ENCODE results near the gene NFS1.

Gene NFS1

GRCh38 chr20:35731862-35732643, 32.9 kb upstream of the NFS1 start:
- Histone ChIP-seq H2AFZ (ENCODE audit: low read depth) (no peak overlapping the region), H3K27me3 (ENCODE audit: insufficient read depth, low read depth) (no peaks in the 10 kb centered on the region; the same call in 1 of the 2 replicates), H3K4me1 (ENCODE audit: low read depth, poor library complexity, severe bottlenecking) (peaks cover 64% of the 10 kb centered on the region), H3K36me3 (ENCODE audit: insufficient read depth) (peaks cover 86% of the 10 kb centered on the region), H3K79me2 (ENCODE audit: insufficient read depth, low read depth) (peaks cover 99% of the 10 kb centered on the region), H3K4me3 (IDR thresholded peaks at IDR 0.05; ENCODE audit: insufficient read depth, low read depth, low read length) (no peak overlapping the region), H3K9ac (no peak overlapping the region), H4K20me1 (ENCODE audit: insufficient read depth) (peaks cover 75% of the 10 kb centered on the region), H3K27ac (no peak overlapping the region), H3K4me2 (no peak overlapping the region)
- TF ChIP-seq, protein P1, sequence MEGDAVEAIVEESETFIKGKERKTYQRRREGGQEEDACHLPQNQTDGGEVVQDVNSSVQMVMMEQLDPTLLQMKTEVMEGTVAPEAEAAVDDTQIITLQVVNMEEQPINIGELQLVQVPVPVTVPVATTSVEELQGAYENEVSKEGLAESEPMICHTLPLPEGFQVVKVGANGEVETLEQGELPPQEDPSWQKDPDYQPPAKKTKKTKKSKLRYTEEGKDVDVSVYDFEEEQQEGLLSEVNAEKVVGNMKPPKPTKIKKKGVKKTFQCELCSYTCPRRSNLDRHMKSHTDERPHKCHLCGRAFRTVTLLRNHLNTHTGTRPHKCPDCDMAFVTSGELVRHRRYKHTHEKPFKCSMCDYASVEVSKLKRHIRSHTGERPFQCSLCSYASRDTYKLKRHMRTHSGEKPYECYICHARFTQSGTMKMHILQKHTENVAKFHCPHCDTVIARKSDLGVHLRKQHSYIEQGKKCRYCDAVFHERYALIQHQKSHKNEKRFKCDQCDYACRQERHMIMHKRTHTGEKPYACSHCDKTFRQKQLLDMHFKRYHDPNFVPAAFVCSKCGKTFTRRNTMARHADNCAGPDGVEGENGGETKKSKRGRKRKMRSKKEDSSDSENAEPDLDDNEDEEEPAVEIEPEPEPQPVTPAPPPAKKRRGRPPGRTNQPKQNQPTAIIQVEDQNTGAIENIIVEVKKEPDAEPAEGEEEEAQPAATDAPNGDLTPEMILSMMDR (conservative IDR thresholded peaks at IDR 0.05; ENCODE audit: low read depth, low read length): no peak

DNA sequence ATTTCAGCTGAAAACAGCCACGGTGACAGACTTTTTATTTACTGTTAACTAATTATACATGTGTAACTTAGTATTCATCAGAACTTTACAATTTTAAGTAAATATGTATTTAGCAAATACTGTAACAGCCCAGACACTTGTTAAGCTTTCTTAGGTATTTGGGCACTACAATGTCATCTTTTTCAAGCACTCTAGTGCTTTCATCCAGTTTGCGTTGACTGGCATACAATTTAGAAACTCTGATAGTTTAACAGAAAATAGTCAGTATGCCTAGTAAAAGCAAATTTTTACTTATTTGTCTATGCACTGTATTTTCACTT, 32.3 kb upstream of the NFS1 start:
- Histone ChIP-seq H4K20me1 (ENCODE audit: insufficient read depth) (peaks cover 75% of the 10 kb centered on the region), H3K27me3 (ENCODE audit: insufficient read depth, low read depth) (no peaks in the 10 kb centered on the region; the same call in 1 of the 2 replicates), H3K4me2 (no peak overlapping the region), H3K79me2 (ENCODE audit: insufficient read depth, low read depth) (peaks cover 99% of the 10 kb centered on the region), H3K36me3 (ENCODE audit: insufficient read depth) (peaks cover 91% of the 10 kb centered on the region), H3K27ac (no peak overlapping the region), H2AFZ (ENCODE audit: low read depth) (no peak overlapping the region), H3K9ac (no peak overlapping the region), H3K4me1 (ENCODE audit: low read depth, poor library complexity, severe bottlenecking) (peaks cover 60% of the 10 kb centered on the region), H3K4me3 (IDR thresholded peaks at IDR 0.05; ENCODE audit: insufficient read depth, low read depth, low read length) (no peak overlapping the region)
- TF ChIP-seq, protein P1 (conservative IDR thresholded peaks at IDR 0.05; ENCODE audit: low read depth, low read length): no peak

- peaks cover 99% of the 10 kb centered on the region for H3K79me2 ChIP-seq (ENCODE audit: insufficient read depth, low read depth)
- no peak overlapping the region for H3K4me2 ChIP-seq
- peaks cover 60% of the 10 kb centered on the region for H3K4me1 ChIP-seq (ENCODE audit: low read depth, poor library complexity, severe bottlenecking)
- no peak overlapping the region for H3K4me3 ChIP-seq (IDR thresholded peaks at IDR 0.05; ENCODE audit: insufficient read depth, low read depth, low read length)
- peaks cover 75% of the 10 kb centered on the region for H4K20me1 ChIP-seq (ENCODE audit: insufficient read depth)
- no peaks in the 10 kb centered on the region; the same call in 1 of the 2 replicates for H3K27me3 ChIP-seq (ENCODE audit: insufficient read depth, low read depth)
- H3K36me3 ChIP-seq (ENCODE audit: insufficient read depth): peaks cover 93% of the 10 kb centered on the region
- TF ChIP-seq, protein P1 (conservative IDR thresholded peaks at IDR 0.05; ENCODE audit: low read depth, low read length): no peak
- H3K9ac ChIP-seq: no peak overlapping the region
- no peak overlapping the region; the same call in 1 of the 2 replicates for H3K27ac ChIP-seq
- H2AFZ ChIP-seq (ENCODE audit: low read depth): no peak overlapping the region
Measured at GRCh38 chr20:35730583-35731468, 31.7 kb upstream of the NFS1 start.

- no peaks in the 10 kb centered on the region; the same call in 1 of the 2 replicates for H3K27me3 ChIP-seq (ENCODE audit: insufficient read depth, low read depth)
- peaks cover 75% of the 10 kb centered on the region for H4K20me1 ChIP-seq (ENCODE audit: insufficient read depth)
- H3K9ac ChIP-seq: no peak overlapping the region
- H3K79me2 ChIP-seq (ENCODE audit: insufficient read depth, low read depth): peaks cover 99% of the 10 kb centered on the region
- no peak overlapping the region for H3K4me3 ChIP-seq (IDR thresholded peaks at IDR 0.05; ENCODE audit: insufficient read depth, low read depth, low read length)
- peaks cover 87% of the 10 kb centered on the region for H3K36me3 ChIP-seq (ENCODE audit: insufficient read depth)
- no peak overlapping the region for H2AFZ ChIP-seq (ENCODE audit: low read depth)
- no peak overlapping the region for H3K27ac ChIP-seq
- TF ChIP-seq, protein P1 (conservative IDR thresholded peaks at IDR 0.05; ENCODE audit: low read depth, low read length): no peak
- peaks cover 60% of the 10 kb centered on the region for H3K4me1 ChIP-seq (ENCODE audit: low read depth, poor library complexity, severe bottlenecking)
- no peak overlapping the region for H3K4me2 ChIP-seq
Measured at GRCh38 chr20:35729836-35730582, 30.9 kb upstream of the NFS1 start.

Data from KMS-11 (cell line).